ENCODE data around the gene PEX14. TPM values are rescaled to one million over a fixed set of nuclear protein-coding genes. Genes with fewer than 3 reads are reported as not detected.
"Not testable (repeated sequence)": the region's sequence is repeated elsewhere in the genome, so short reads cannot be mapped to it uniquely, and the experiment has no call there.

PEX14 gene
- total RNA-seq, 1 experiment from 2014 or later: 21.5 TPM

GRCh38 chr1:10473145-10473765 lies 1.5 kb upstream of the PEX14 start:
- no peaks in the 10 kb centered on the region for H3K9me3 ChIP-seq
- H3K27me3 ChIP-seq: no peaks in the 10 kb centered on the region
- H3K36me3 ChIP-seq: peaks cover 7% of the 10 kb centered on the region
- DNase-seq: no peak
- H3K4me3 ChIP-seq: peak overlapping the region; percentile 72

GRCh38 chr1:10474309-10474612 lies 489 bp upstream of the PEX14 start:
- H3K9me3 ChIP-seq, H3K27me3 ChIP-seq, DNase-seq, H3K36me3 ChIP-seq: not testable (repeated sequence)
- H3K4me3 ChIP-seq: peak overlapping the region; percentile 87

- DNase-seq: no peak
Measured at GRCh38 chr1:10475510-10475909, 760 bp downstream of the PEX14 start.

GRCh38 chr1:10479296-10479695 lies 4.5 kb downstream of the PEX14 start:
- no peak for DNase-seq
- H3K9me3 ChIP-seq: no peaks in the 10 kb centered on the region
- H3K27me3 ChIP-seq: no peaks in the 10 kb centered on the region
- no peak overlapping the region for H3K4me3 ChIP-seq
- H3K36me3 ChIP-seq: peaks cover 3% of the 10 kb centered on the region

More at GRCh38 chr1:10475510-10475909, 760 bp downstream of the PEX14 start:
- Histone ChIP-seq H3K4me3 (peak overlapping the region; percentile 87), H3K27me3 (no peaks in the 10 kb centered on the region), H3K9me3 (no peaks in the 10 kb centered on the region), H3K36me3 (peaks cover 3% of the 10 kb centered on the region; the same call in 1 of the 2 replicates)

GRCh38 chr1:10480614-10481013 lies 5.9 kb downstream of the PEX14 start:
- peaks cover 3% of the 10 kb centered on the region for H3K36me3 ChIP-seq
- DNase-seq: no peak
- no peaks in the 10 kb centered on the region for H3K27me3 ChIP-seq
- no peak overlapping the region for H3K4me3 ChIP-seq
- H3K9me3 ChIP-seq: no peaks in the 10 kb centered on the region

- H3K27me3 ChIP-seq: no peaks in the 10 kb centered on the region
- no peaks in the 10 kb centered on the region; the same call in none of the 2 replicates for H3K36me3 ChIP-seq
- peaks cover 2% of the 10 kb centered on the region; the same call in 1 of the 2 replicates for H3K9me3 ChIP-seq
- no peak for DNase-seq
- H3K4me3 ChIP-seq: no peak overlapping the region
Measured at GRCh38 chr1:10484521-10484920, 9.8 kb downstream of the PEX14 start.

GRCh38 chr1:10489291-10490055 lies 14.7 kb downstream of the PEX14 start:
- Histone ChIP-seq H3K9me3 (peaks cover 2% of the 10 kb centered on the region; the same call in 1 of the 2 replicates), H3K4me3 (no peak overlapping the region), H3K36me3 (peaks cover 5% of the 10 kb centered on the region), H3K27me3 (no peaks in the 10 kb centered on the region)
- DNase-seq: no peak

GRCh38 chr1:10490286-10490970 lies 15.7 kb downstream of the PEX14 start:
- peaks cover 8% of the 10 kb centered on the region for H3K36me3 ChIP-seq
- H3K27me3 ChIP-seq: no peaks in the 10 kb centered on the region
- DNase-seq: no peak
- peaks cover 2% of the 10 kb centered on the region; the same call in 1 of the 2 replicates for H3K9me3 ChIP-seq
- no peak overlapping the region for H3K4me3 ChIP-seq

GRCh38 chr1:10494418-10494753 lies 19.6 kb downstream of the PEX14 start:
- no peaks in the 10 kb centered on the region for H3K9me3 ChIP-seq
- peaks cover 15% of the 10 kb centered on the region for H3K36me3 ChIP-seq
- H3K4me3 ChIP-seq: no peak overlapping the region
- H3K27me3 ChIP-seq: no peaks in the 10 kb centered on the region
- no peak for DNase-seq

GRCh38 chr1:10494754-10495474 lies 20.2 kb downstream of the PEX14 start:
- Histone ChIP-seq H3K36me3 (peaks cover 11% of the 10 kb centered on the region), H3K27me3 (no peaks in the 10 kb centered on the region), H3K4me3 (no peak overlapping the region), H3K9me3 (no peaks in the 10 kb centered on the region)
- peak; percentile 39 for DNase-seq

- Histone ChIP-seq H3K4me3 (no peak overlapping the region), H3K27me3 (no peaks in the 10 kb centered on the region), H3K9me3 (no peaks in the 10 kb centered on the region), H3K36me3 (peaks cover 10% of the 10 kb centered on the region)
- no peak for DNase-seq
Measured at GRCh38 chr1:10495475-10495817, 20.7 kb downstream of the PEX14 start.

GRCh38 chr1:10495952-10496351 lies 21.2 kb downstream of the PEX14 start:
- peaks cover 10% of the 10 kb centered on the region for H3K36me3 ChIP-seq
- no peak for DNase-seq
- H3K4me3 ChIP-seq: no peak overlapping the region
- no peaks in the 10 kb centered on the region for H3K27me3 ChIP-seq
- H3K9me3 ChIP-seq: no peaks in the 10 kb centered on the region

- Histone ChIP-seq H3K27me3 (no peaks in the 10 kb centered on the region), H3K36me3 (peaks cover 10% of the 10 kb centered on the region), H3K4me3 (no peak overlapping the region), H3K9me3 (no peaks in the 10 kb centered on the region)
- DNase-seq: no peak
Measured at GRCh38 chr1:10497109-10497508, 22.4 kb downstream of the PEX14 start.

GRCh38 chr1:10498231-10498630 lies 23.5 kb downstream of the PEX14 start:
- no peak for DNase-seq
- H3K9me3 ChIP-seq: no peaks in the 10 kb centered on the region
- H3K36me3 ChIP-seq: peaks cover 10% of the 10 kb centered on the region
- H3K27me3 ChIP-seq: no peaks in the 10 kb centered on the region
- H3K4me3 ChIP-seq: no peak overlapping the region

GRCh38 chr1:10502206-10502605 lies 27.5 kb downstream of the PEX14 start:
- no peaks in the 10 kb centered on the region for H3K9me3 ChIP-seq
- H3K27me3 ChIP-seq: no peaks in the 10 kb centered on the region
- no peak overlapping the region for H3K4me3 ChIP-seq
- no peaks in the 10 kb centered on the region for H3K36me3 ChIP-seq
- no peak for DNase-seq

GRCh38 chr1:10504249-10504648 lies 29.5 kb downstream of the PEX14 start:
- no peak for DNase-seq
- Histone ChIP-seq H3K4me3 (no peak overlapping the region), H3K27me3 (no peaks in the 10 kb centered on the region), H3K36me3 (no peaks in the 10 kb centered on the region), H3K9me3 (no peaks in the 10 kb centered on the region)

GRCh38 chr1:10506046-10506676 lies 31.4 kb downstream of the PEX14 start:
- not testable (repeated sequence) for H3K9me3 ChIP-seq, DNase-seq, H3K27me3 ChIP-seq, H3K4me3 ChIP-seq, H3K36me3 ChIP-seq

Measured in MG63 (cell line).